ENCODE measurements around the gene MBD3L2B. TPM values are rescaled to one million over a fixed set of nuclear protein-coding genes. Genes with fewer than 3 reads are reported as not detected.

Gene MBD3L2B
- total RNA-seq, 2 donors from 2014 or later = not detected

DNA sequence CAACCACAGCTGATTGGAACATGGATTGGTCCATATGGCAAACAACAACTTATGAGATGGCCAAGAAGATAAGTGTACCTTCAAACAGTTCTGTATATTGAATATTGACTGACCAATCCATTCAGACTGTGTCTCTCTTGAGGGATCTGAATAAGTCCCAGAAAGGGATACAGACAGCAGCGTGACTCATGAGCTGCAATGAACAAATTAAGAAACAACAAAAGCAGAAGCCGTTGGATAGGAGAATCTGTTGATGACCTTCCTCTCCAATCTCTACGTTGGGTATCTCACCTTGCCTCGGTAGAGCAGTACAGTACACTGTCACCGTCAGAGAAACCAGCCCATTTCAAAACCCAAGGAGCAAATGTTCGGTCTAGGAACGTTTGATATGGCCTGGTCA is 21.3 kb downstream of the MBD3L2B start:
- 58 to 61% methylated on average over 5 to 7 of the region's 7 CpGs for WGBS, 2 experiments (ENCODE audit: insufficient coverage in 1 of 2, insufficient read length in 1 of 2)
- TF ChIP-seq, protein P1, sequence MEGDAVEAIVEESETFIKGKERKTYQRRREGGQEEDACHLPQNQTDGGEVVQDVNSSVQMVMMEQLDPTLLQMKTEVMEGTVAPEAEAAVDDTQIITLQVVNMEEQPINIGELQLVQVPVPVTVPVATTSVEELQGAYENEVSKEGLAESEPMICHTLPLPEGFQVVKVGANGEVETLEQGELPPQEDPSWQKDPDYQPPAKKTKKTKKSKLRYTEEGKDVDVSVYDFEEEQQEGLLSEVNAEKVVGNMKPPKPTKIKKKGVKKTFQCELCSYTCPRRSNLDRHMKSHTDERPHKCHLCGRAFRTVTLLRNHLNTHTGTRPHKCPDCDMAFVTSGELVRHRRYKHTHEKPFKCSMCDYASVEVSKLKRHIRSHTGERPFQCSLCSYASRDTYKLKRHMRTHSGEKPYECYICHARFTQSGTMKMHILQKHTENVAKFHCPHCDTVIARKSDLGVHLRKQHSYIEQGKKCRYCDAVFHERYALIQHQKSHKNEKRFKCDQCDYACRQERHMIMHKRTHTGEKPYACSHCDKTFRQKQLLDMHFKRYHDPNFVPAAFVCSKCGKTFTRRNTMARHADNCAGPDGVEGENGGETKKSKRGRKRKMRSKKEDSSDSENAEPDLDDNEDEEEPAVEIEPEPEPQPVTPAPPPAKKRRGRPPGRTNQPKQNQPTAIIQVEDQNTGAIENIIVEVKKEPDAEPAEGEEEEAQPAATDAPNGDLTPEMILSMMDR (conservative IDR thresholded peaks at IDR 0.05) = no peak
- H3K9ac ChIP-seq (ENCODE audit: extremely low read depth, low read length, poor library complexity, severe bottlenecking) = no peak overlapping the region
- H3K9me3 Mint-ChIP-seq = peaks cover 90% of the 10 kb centered on the region
- H3K4me3 Mint-ChIP-seq = no peak overlapping the region
- peaks cover 5% of the 10 kb centered on the region for H3K36me3 Mint-ChIP-seq (ENCODE audit: low read depth)
- no peaks in the 10 kb centered on the region for H3K27me3 ChIP-seq (ENCODE audit: control insufficient read depth, insufficient read depth, low read length, poor library complexity, severe bottlenecking)
- no peaks in the 10 kb centered on the region for H3K4me1 ChIP-seq (ENCODE audit: control insufficient read depth, insufficient read depth, low read length)
- H3K4me1 Mint-ChIP-seq = no peaks in the 10 kb centered on the region
- no peak overlapping the region for H3K27ac ChIP-seq (ENCODE audit: low read depth, low read length)
- no peaks in the 10 kb centered on the region for H3K36me3 ChIP-seq (ENCODE audit: control insufficient read depth, insufficient read depth, low read length)
- peak overlapping the region; percentile 29 for H3K4me3 ChIP-seq (ENCODE audit: low read length)
- H3K27me3 Mint-ChIP-seq (ENCODE audit: insufficient read depth) = no peaks in the 10 kb centered on the region
- peaks cover 69% of the 10 kb centered on the region for H3K9me3 ChIP-seq (ENCODE audit: control insufficient read depth, low read length)
- DNase-seq = no peak
- H3K27ac Mint-ChIP-seq = no peak overlapping the region

DNA sequence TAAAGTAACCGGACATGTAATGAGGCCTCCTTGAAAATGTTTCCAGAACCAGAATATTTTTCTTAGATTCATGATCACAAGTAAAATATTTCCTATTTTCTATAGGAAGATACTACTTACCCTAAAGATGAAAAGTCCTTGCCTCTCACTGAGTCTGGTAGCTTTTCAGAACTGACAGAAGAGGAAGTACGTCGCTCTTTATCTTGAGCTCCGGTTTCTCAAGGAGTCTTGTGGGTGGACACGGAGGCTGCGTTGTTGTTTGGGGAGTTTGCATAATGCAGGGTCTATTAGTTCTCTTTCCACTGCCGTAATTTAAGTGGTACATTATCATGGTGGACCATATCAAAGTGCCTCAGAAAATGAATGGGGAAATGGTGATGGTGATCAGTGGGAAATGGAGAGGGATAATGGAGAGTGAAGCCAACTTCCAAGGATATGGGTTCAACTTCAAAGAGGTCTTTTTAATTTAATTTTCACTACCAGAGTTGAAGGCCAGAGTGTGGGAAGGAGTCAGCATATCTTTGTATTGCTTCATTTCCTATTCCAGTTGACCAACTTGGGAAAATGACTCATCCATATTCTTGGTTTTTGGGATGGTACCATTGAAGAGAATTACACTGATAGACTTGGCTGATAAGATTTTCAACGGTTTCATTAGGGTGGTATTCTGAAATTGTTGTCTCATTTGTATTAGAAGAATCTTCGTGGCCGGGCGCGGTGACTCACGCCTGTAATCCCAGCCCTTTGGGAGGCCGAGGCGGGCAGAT is 23.4 kb downstream of the MBD3L2B start:
- Mint-ChIP-seq H3K27ac (no peak overlapping the region), H3K4me1 (no peaks in the 10 kb centered on the region), H3K4me3 (no peak overlapping the region), H3K9me3 (peaks cover 92% of the 10 kb centered on the region), H3K36me3 (ENCODE audit: low read depth) (peaks cover 9% of the 10 kb centered on the region), H3K27me3 (ENCODE audit: insufficient read depth) (no peaks in the 10 kb centered on the region)
- Histone ChIP-seq H3K9me3 (ENCODE audit: control insufficient read depth, low read length) (peaks cover 73% of the 10 kb centered on the region), H3K27me3 (ENCODE audit: control insufficient read depth, insufficient read depth, low read length, poor library complexity, severe bottlenecking) (no peaks in the 10 kb centered on the region), H3K4me3 (ENCODE audit: low read length) (no peak overlapping the region), H3K27ac (ENCODE audit: low read depth, low read length) (no peak overlapping the region), H3K36me3 (ENCODE audit: control insufficient read depth, insufficient read depth, low read length) (no peaks in the 10 kb centered on the region), H3K4me1 (ENCODE audit: control insufficient read depth, insufficient read depth, low read length) (no peaks in the 10 kb centered on the region), H3K9ac (ENCODE audit: extremely low read depth, low read length, poor library complexity, severe bottlenecking) (no peak overlapping the region)
- no peak for DNase-seq
- TF ChIP-seq, protein P1 (conservative IDR thresholded peaks at IDR 0.05) = no peak
- 82 to 85% methylated on average over 6 to 15 of the region's 15 CpGs for WGBS, 2 experiments (ENCODE audit: insufficient coverage in 1 of 2, insufficient read length in 1 of 2)

DNA sequence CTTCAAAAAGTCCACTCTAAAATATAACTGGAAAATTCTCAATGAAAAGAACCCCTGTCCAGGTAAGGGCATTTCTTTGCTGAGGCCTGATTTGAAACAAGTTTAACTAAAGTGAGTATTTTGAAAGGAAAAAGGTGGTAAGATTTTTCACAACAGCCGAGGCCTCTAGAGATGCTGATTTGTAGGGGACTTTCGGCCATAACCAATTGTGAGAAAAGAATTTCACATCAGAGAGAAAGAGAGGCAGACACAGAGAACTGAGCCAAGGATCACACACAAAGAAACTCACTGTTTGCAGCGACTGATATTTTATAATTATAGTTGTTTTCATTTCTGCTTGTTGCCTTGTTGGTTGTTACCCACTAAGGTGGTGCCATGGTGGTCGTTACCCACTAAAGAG is 24.4 kb downstream of the MBD3L2B start:
- H3K9ac ChIP-seq (ENCODE audit: extremely low read depth, low read length, poor library complexity, severe bottlenecking) = no peak overlapping the region
- H3K27ac ChIP-seq (ENCODE audit: low read depth, low read length) = no peak overlapping the region
- no peaks in the 10 kb centered on the region for H3K4me1 Mint-ChIP-seq
- H3K36me3 ChIP-seq (ENCODE audit: control insufficient read depth, insufficient read depth, low read length) = no peaks in the 10 kb centered on the region
- peaks cover 69% of the 10 kb centered on the region for H3K9me3 ChIP-seq (ENCODE audit: control insufficient read depth, low read length)
- no peak overlapping the region for H3K27ac Mint-ChIP-seq
- WGBS, 2 experiments (ENCODE audit: insufficient coverage in 1 of 2, insufficient read length in 1 of 2) = 53 to 67% methylated on average over 3 to 4 of the region's 4 CpGs
- no peaks in the 10 kb centered on the region for H3K27me3 ChIP-seq (ENCODE audit: control insufficient read depth, insufficient read depth, low read length, poor library complexity, severe bottlenecking)
- no peaks in the 10 kb centered on the region for H3K27me3 Mint-ChIP-seq (ENCODE audit: insufficient read depth)
- DNase-seq = no peak
- H3K4me3 ChIP-seq (ENCODE audit: low read length) = no peak overlapping the region
- peaks cover 9% of the 10 kb centered on the region for H3K36me3 Mint-ChIP-seq (ENCODE audit: low read depth)
- TF ChIP-seq, protein P1 (conservative IDR thresholded peaks at IDR 0.05) = no peak
- H3K4me3 Mint-ChIP-seq = no peak overlapping the region
- no peaks in the 10 kb centered on the region for H3K4me1 ChIP-seq (ENCODE audit: control insufficient read depth, insufficient read depth, low read length)
- peaks cover 85% of the 10 kb centered on the region for H3K9me3 Mint-ChIP-seq
